ENCODE data around the gene HHATL. TPM values are rescaled to one million over a fixed set of nuclear protein-coding genes. Genes with fewer than 3 reads are reported as not detected.

Gene HHATL
- total and polyA plus RNA-seq, 5 experiments from 2014 or later: not detected

- POLR2A ChIA-PET: no interaction called here
- no peak for DNase-seq
- H3K27ac Mint-ChIP-seq: no peak overlapping the region
- peaks cover 0 to 15% (median 6%) of the 10 kb centered on the region in 4 donors for H3K4me1 Mint-ChIP-seq
- ATAC-seq: no peak
- H3K27me3 Mint-ChIP-seq: no peaks in the 10 kb centered on the region
- no peaks in the 10 kb centered on the region for H3K36me3 Mint-ChIP-seq
- H3K9me3 Mint-ChIP-seq: no peaks in the 10 kb centered on the region
- H3K4me3 Mint-ChIP-seq: no peak overlapping the region
Observed at GRCh38 chr3:42742688-42743087, 40.1 kb upstream of the HHATL start.

- Mint-ChIP-seq H3K27me3 (no peaks in the 10 kb centered on the region), H3K9me3 (no peaks in the 10 kb centered on the region), H3K27ac (no peak overlapping the region), H3K36me3 (no peaks in the 10 kb centered on the region), H3K4me1 (peaks cover 0 to 11% (median 2%) of the 10 kb centered on the region in 4 donors), H3K4me3 (no peak overlapping the region)
- DNase-seq (no peak), ATAC-seq (no peak)
- POLR2A ChIA-PET: no interaction called here
Observed at GRCh38 chr3:42742259-42742658, 39.7 kb upstream of the HHATL start.

- Mint-ChIP-seq H3K36me3 (no peaks in the 10 kb centered on the region), H3K4me1 (peaks cover 0 to 9% (median under 1%) of the 10 kb centered on the region in 4 donors), H3K27me3 (no peaks in the 10 kb centered on the region), H3K4me3 (no peak overlapping the region), H3K27ac (no peak overlapping the region), H3K9me3 (no peaks in the 10 kb centered on the region)
- ATAC-seq (no peak), DNase-seq (no peak)
- POLR2A ChIA-PET: no interaction called here
Observed at GRCh38 chr3:42741796-42742195, 39.2 kb upstream of the HHATL start.

DNA sequence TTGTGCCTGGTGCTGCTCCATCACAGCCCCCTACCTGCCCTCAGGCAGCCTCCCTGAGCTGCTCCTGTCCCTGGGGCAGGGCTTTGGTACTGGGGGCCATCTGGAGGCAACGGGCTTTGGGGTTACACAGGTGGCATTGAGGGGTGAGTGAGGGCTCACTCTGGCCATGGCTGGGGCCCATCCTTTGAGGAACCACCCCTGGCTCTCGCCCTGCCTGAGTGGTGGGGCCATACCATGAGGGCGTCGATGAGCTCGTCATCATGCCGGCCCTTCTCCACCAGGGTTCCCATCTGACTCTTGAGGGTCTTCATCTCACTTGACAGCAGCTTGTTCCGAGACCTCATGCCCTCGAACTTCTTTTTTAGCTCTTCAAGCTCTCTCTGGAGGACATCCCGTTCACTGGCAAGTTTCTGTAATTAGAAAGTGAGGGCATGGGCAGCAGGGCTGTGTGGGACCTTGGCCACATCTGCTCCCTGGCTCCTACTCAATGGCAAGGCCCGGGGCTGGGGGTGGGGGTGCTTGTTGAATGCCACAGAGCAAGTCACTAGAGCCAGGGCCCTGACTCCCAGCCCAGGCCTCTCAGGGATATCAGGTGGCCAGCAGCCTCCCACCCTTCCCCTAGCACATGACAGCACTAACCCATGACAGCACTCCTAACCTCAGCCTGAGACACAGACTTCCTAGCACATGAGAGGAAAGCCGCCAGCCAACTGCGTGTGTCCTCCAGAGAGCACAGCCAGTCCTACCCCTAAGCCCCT, 37.0 kb upstream of the HHATL start:
- no peak overlapping the region for H3K4me3 Mint-ChIP-seq
- no peaks in the 10 kb centered on the region for H3K9me3 Mint-ChIP-seq
- POLR2A ChIA-PET: no interaction called here
- no peaks in the 10 kb centered on the region for H3K27me3 Mint-ChIP-seq
- ATAC-seq (no peak), DNase-seq (no peak)
- H3K36me3 Mint-ChIP-seq: no peaks in the 10 kb centered on the region
- H3K27ac Mint-ChIP-seq: no peak overlapping the region
- peaks cover 0 to 6% (median under 1%) of the 10 kb centered on the region in 4 donors for H3K4me1 Mint-ChIP-seq

DNA sequence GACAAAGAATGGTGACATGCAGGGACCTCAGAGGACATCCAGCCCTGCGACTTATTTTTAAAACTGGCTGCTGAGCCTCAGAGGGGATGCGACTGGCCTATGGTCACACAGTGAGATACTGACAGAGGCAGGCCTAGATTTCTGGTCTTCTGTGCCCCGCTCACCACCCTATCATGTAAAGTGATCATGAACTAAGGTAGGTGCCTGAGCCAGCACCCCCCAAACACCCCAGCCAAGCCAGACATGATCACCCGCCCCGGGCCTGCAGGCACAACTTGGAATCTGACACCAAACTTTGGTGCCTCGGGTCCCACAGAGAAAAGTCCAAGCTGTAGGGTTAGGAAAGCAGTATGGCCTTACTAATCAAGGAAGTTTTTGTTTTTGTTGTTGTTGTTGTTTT, 33.9 kb upstream of the HHATL start:
- DNase-seq: no peak
- no peak for ATAC-seq
- peak overlapping the region in 1 of 10 donors; percentile 26 for H3K27ac Mint-ChIP-seq
- H3K4me1 Mint-ChIP-seq: peaks cover 0 to 6% (median 0%) of the 10 kb centered on the region in 4 donors
- H3K36me3 Mint-ChIP-seq: no peaks in the 10 kb centered on the region
- no peaks in the 10 kb centered on the region for H3K27me3 Mint-ChIP-seq
- no peaks in the 10 kb centered on the region for H3K9me3 Mint-ChIP-seq
- H3K4me3 Mint-ChIP-seq: no peak overlapping the region
- POLR2A ChIA-PET: no interaction called here

GRCh38 chr3:42736081-42736480, 33.5 kb upstream of the HHATL start:
- Mint-ChIP-seq H3K36me3 (no peaks in the 10 kb centered on the region), H3K9me3 (no peaks in the 10 kb centered on the region), H3K4me3 (no peak overlapping the region), H3K4me1 (peaks cover 0 to 6% (median 0%) of the 10 kb centered on the region in 4 donors), H3K27ac (no peak overlapping the region), H3K27me3 (no peaks in the 10 kb centered on the region)
- DNase-seq (no peak), ATAC-seq (no peak)
- POLR2A ChIA-PET: no interaction called here

- POLR2A ChIA-PET: no interaction called here
- H3K9me3 Mint-ChIP-seq: no peaks in the 10 kb centered on the region
- ATAC-seq: no peak
- H3K4me3 Mint-ChIP-seq: no peak overlapping the region
- no peaks in the 10 kb centered on the region for H3K27me3 Mint-ChIP-seq
- no peaks in the 10 kb centered on the region for H3K36me3 Mint-ChIP-seq
- no peak overlapping the region for H3K27ac Mint-ChIP-seq
- H3K4me1 Mint-ChIP-seq: peaks cover 0 to 6% (median 0%) of the 10 kb centered on the region in 4 donors
- no peak for DNase-seq
Observed at GRCh38 chr3:42735615-42736014, 33.0 kb upstream of the HHATL start.

DNA sequence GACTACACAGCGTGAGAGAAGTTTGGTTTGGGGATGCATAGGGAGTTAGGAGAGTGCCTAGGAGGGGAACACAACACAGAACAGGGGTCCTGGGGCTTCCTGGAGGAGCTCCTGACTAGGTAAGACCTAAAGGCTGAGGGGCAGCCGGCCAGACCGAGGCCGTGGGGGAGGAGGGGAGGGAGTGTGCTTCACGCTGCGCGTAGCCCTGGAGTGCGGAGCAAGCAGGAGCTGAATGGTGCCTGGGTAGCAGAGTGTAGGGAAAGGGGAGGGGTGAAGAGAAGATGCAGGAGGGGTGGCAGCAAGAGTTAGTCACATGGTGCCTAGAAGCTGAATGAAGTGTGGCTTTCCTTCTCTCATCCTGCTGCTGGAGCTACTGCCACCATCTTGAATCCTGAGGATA, 32.4 kb upstream of the HHATL start:
- Mint-ChIP-seq H3K27me3 (peaks cover 0 to under 1% (median 0%) of the 10 kb centered on the region in 5 donors), H3K4me1 (peaks cover 0 to 6% (median 0%) of the 10 kb centered on the region in 4 donors), H3K4me3 (no peak overlapping the region), H3K36me3 (no peaks in the 10 kb centered on the region), H3K27ac (no peak overlapping the region), H3K9me3 (no peaks in the 10 kb centered on the region)
- DNase-seq (no peak), ATAC-seq (no peak)
- POLR2A ChIA-PET: no interaction called here

- POLR2A ChIA-PET: no interaction called here
- H3K9me3 Mint-ChIP-seq: no peaks in the 10 kb centered on the region
- peaks cover 0 to 6% (median 0%) of the 10 kb centered on the region in 4 donors for H3K4me1 Mint-ChIP-seq
- ATAC-seq (no peak), DNase-seq (no peak)
- H3K4me3 Mint-ChIP-seq: no peak overlapping the region
- no peak overlapping the region for H3K27ac Mint-ChIP-seq
- H3K36me3 Mint-ChIP-seq: no peaks in the 10 kb centered on the region
- peaks cover 0 to 2% (median 0%) of the 10 kb centered on the region in 5 donors for H3K27me3 Mint-ChIP-seq
Observed at GRCh38 chr3:42734263-42734860, 31.8 kb upstream of the HHATL start.

DNA sequence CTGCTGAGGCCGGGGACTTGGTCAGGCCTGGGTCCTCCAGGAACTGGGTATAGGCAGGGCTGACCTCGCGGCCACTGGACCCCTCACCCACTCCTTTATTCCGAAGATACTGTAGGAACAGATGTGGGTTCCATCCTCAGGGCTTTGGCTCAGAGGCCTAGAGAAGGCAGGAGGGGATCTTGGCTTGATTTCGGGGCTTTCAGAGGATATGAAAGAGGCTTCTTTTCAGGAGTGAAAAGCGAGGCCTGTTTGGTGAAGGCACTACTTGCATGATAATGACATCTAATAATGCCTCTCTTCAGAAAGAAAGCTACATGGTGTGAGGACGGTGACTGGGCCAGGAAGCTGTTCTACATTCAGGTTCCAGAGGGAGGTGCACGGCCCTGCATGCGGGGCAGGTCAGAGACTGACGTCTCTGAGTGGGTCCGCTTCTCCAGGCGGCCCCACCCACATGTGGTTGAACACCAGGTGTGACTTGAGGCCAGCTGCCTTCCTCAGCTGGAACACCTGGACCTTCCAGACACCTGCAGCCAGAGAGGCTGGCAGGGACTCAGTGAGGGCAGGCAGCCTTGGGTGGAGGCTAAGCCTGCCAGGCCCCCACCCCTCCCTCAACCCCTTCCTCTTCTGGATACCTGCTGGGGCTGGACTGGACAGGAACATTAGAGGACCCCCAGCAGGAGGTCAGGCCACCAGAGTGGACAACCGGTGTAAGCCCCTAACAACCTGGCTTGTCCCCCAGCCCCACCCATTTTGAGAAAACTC, 31.1 kb upstream of the HHATL start:
- H3K27ac Mint-ChIP-seq: no peak overlapping the region
- no peaks in the 10 kb centered on the region for H3K36me3 Mint-ChIP-seq
- H3K9me3 Mint-ChIP-seq: no peaks in the 10 kb centered on the region
- ATAC-seq: no peak
- no peak for DNase-seq
- no peak overlapping the region for H3K4me3 Mint-ChIP-seq
- H3K27me3 Mint-ChIP-seq: peaks cover 0 to 2% (median 0%) of the 10 kb centered on the region in 5 donors
- POLR2A ChIA-PET: no interaction called here
- peaks cover 0 to 3% (median 0%) of the 10 kb centered on the region in 4 donors for H3K4me1 Mint-ChIP-seq

- H3K9me3 Mint-ChIP-seq: no peaks in the 10 kb centered on the region
- no peak overlapping the region for H3K27ac Mint-ChIP-seq
- DNase-seq (peak in 1 of 10 donors; percentile 10), ATAC-seq (no peak)
- H3K36me3 Mint-ChIP-seq: no peaks in the 10 kb centered on the region
- H3K27me3 Mint-ChIP-seq: peaks cover 0 to 2% (median 0%) of the 10 kb centered on the region in 5 donors
- no peak overlapping the region for H3K4me3 Mint-ChIP-seq
- H3K4me1 Mint-ChIP-seq: peaks cover 0 to 2% (median 0%) of the 10 kb centered on the region in 4 donors
- POLR2A ChIA-PET: no interaction called here
Observed at GRCh38 chr3:42732829-42733459, 30.3 kb upstream of the HHATL start.

- peak in 1 of 10 donors; percentile 1 for DNase-seq
- POLR2A ChIA-PET: no interaction called here
Observed at GRCh38 chr3:42732196-42732828, 29.7 kb upstream of the HHATL start.

More at GRCh38 chr3:42732196-42732828, 29.7 kb upstream of the HHATL start:
- Mint-ChIP-seq H3K4me1 (peaks cover 0 to 2% (median 0%) of the 10 kb centered on the region in 4 donors), H3K27me3 (peaks cover 0 to 2% (median 0%) of the 10 kb centered on the region in 5 donors), H3K9me3 (no peaks in the 10 kb centered on the region), H3K36me3 (no peaks in the 10 kb centered on the region), H3K27ac (no peak overlapping the region), H3K4me3 (no peak overlapping the region)
- ATAC-seq: no peak
